HTR-8/SVneo (cell line): Measurements from ENCODE around the gene SERPINF2.
A peak's percentile ranks its signal among the peaks of the same experiment; 100 is the strongest.
"Not testable (repeated sequence)": the region's sequence is repeated elsewhere in the genome, so short reads cannot be mapped to it uniquely, and the experiment has no call there.

Experiments
- DNase-seq: peaks from one replicate; pipeline ENCODE4 v3.0.0; 2011; ENCODE audit warnings: low spot score, mixed read lengths; ENCODE audit not compliant: insufficient read length
- FAIRE-seq: peaks from 2 replicates; lab custom pipeline; 2011; peaks lifted over from hg19 to GRCh38; lab: Jason Lieb, UNC

Gene SERPINF2

GRCh38 chr17:1732833-1733321 is 9.8 kb upstream of the SERPINF2 start:
- DNase-seq (no peak), FAIRE-seq (no peak)

- DNase-seq, result no peak
- FAIRE-seq, result no peak
Observed at GRCh38 chr17:1733759-1734158, 8.9 kb upstream of the SERPINF2 start.

- FAIRE-seq, result no peak
- DNase-seq, result no peak
Observed at GRCh38 chr17:1735418-1735817, 7.3 kb upstream of the SERPINF2 start.

GRCh38 chr17:1735834-1736347 is 6.8 kb upstream of the SERPINF2 start:
- DNase-seq (no peak), FAIRE-seq (peak; percentile 28)

- DNase-seq, result peak; percentile 59
- peak; percentile 88 for FAIRE-seq
Observed at GRCh38 chr17:1736348-1737281, 6.1 kb upstream of the SERPINF2 start.

GRCh38 chr17:1737531-1738291 is 5.0 kb upstream of the SERPINF2 start:
- FAIRE-seq (no peak), DNase-seq (no peak)

GRCh38 chr17:1741899-1742298 is 772 bp upstream of the SERPINF2 start:
- FAIRE-seq, result peak; percentile 62
- DNase-seq, result not testable (repeated sequence)

GRCh38 chr17:1743088-1743439 is 393 bp downstream of the SERPINF2 start:
- FAIRE-seq (no peak), DNase-seq (no peak)

GRCh38 chr17:1744551-1745512 is 2.2 kb downstream of the SERPINF2 start:
- DNase-seq (no peak), FAIRE-seq (no peak)

GRCh38 chr17:1745513-1746020 is 2.9 kb downstream of the SERPINF2 start:
- DNase-seq (no peak), FAIRE-seq (no peak)

- FAIRE-seq, result no peak
- DNase-seq, result no peak
Observed at GRCh38 chr17:1746975-1747543, 4.4 kb downstream of the SERPINF2 start.

- no peak for DNase-seq
- FAIRE-seq, result no peak
Observed at GRCh38 chr17:1750628-1751027, 8.0 kb downstream of the SERPINF2 start.

- DNase-seq (peak; percentile 63), FAIRE-seq (peak; percentile 38)
Observed at GRCh38 chr17:1752425-1753262, 10.0 kb downstream of the SERPINF2 start.

- FAIRE-seq, result peak; percentile 51
- no peak for DNase-seq
Observed at GRCh38 chr17:1753767-1754429, 11.2 kb downstream of the SERPINF2 start.

- DNase-seq, result no peak
- FAIRE-seq, result no peak
Observed at GRCh38 chr17:1754430-1755112, 11.9 kb downstream of the SERPINF2 start.

- DNase-seq (no peak), FAIRE-seq (no peak)
Observed at GRCh38 chr17:1755252-1755826, 12.7 kb downstream of the SERPINF2 start.

GRCh38 chr17:1755827-1756262 is 13.2 kb downstream of the SERPINF2 start:
- DNase-seq, result no peak
- no peak for FAIRE-seq
